Fibroblast of skin of right quadriceps (primary cell): Measurements from ENCODE around the gene MYO1G.
"Not testable (repeated sequence)": the region's sequence is repeated elsewhere in the genome, so short reads cannot be mapped to it uniquely, and the experiment has no call there.

Experiments
- DNase-seq: peaks from one replicate; pipeline ENCODE4 v3.0.0-alpha.2; 2013

Gene MYO1G

GRCh38 chr7:44935016-44935415, 43.8 kb downstream of the MYO1G start:
- no peak for DNase-seq

GRCh38 chr7:44934510-44934909, 44.3 kb downstream of the MYO1G start:
- DNase-seq = not testable (repeated sequence)

GRCh38 chr7:44930921-44931320, 47.9 kb downstream of the MYO1G start:
- no peak for DNase-seq

DNA sequence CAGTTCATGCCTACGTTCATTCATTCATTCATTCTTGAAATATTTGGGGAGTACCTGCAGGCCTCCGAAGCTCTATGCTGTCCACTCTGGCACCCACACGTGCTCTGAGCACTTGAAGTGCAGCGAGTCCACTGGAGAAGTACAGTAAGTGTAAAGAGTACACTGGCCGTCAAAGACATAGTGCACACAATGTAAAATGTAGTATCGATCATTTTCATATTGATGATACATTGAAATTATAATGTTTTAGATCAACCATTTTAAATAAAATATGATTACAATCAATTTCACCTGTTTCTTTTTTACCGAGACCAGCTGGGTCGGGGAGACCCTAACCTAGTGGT, 56.5 kb downstream of the MYO1G start:
- DNase-seq = no peak

- DNase-seq = peak; percentile 64
Measured at GRCh38 chr7:44921607-44922350, 57.0 kb downstream of the MYO1G start.

- DNase-seq = no peak
Measured at GRCh38 chr7:44920119-44920518, 58.7 kb downstream of the MYO1G start.

DNA sequence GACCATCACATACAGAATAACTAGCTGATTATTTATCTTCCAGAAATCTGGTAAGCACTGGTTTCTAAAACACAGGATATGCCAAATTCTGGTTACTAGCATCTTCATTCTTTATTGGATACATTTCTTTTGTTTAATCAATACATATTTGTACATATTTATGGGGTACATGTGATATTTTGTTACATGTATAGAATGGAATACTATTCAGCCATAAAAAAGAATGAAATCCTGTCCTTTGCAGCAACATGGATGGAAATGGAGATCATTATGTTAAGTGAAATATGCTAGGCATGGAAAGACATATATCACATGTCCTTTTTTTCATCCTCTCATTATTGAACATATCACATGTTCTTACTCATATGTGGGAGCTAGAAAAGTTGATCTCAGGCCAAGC, 60.8 kb downstream of the MYO1G start:
- DNase-seq = no peak

GRCh38 chr7:44917465-44917864, 61.4 kb downstream of the MYO1G start:
- DNase-seq = no peak

DNA sequence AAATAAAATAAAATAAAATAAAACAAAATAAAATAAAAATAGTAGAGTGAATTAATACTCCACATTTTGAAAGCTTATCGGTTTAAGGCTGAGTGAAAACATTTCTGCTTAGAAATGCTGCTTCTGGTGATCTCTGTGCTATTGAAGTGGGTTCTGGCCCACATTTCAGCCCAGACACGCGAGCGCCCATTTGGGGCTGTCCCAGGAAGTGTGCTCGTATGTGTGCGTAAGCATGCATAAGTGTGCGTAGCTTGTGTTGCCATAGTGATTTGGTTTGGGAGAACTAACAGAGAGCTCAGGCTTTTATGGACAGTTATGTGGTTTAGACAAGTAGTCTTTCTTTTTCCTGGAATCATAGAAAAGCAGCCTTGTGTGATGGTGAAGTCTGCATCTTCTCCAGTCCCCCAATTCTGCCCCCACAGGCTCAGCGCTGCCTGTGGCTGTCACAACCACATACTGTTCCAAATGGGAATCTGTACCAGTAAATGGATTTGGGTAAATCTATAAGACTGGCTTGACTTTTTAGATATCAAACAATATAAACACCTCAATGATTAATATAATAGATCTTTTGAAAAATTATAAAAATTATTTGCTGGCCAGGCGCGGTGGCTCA, 63.7 kb downstream of the MYO1G start:
- DNase-seq = no peak

GRCh38 chr7:44912775-44913347, 66.0 kb downstream of the MYO1G start:
- DNase-seq = no peak
